Ishikawa (cell line): ENCODE measurements around the gene FBLN5.

ENCODE experiments used
- EP300 ChIP-seq: IDR thresholded peaks from 2 replicates; pipeline ENCODE4 v1.6.1; 2012; ENCODE audit warnings: borderline replicate concordance
- RAD21 ChIP-seq: IDR thresholded peaks from 2 replicates; pipeline ENCODE4 v1.6.1; 2012; ENCODE audit warnings: low read depth
- YY1 ChIP-seq: IDR thresholded peaks from 2 replicates; pipeline ENCODE4 v1.6.1; 2012; ENCODE audit warnings: low read depth
- TF ChIP-seq, protein P1 (sequence below): IDR thresholded peaks from 2 replicates; pipeline ENCODE4 v1.6.1; 2012
- TF ChIP-seq, protein P2 (sequence below): IDR thresholded peaks from 2 replicates; pipeline ENCODE4 v1.6.1; 2012; ENCODE audit warnings: low read depth, mild to moderate bottlenecking

DNA sequence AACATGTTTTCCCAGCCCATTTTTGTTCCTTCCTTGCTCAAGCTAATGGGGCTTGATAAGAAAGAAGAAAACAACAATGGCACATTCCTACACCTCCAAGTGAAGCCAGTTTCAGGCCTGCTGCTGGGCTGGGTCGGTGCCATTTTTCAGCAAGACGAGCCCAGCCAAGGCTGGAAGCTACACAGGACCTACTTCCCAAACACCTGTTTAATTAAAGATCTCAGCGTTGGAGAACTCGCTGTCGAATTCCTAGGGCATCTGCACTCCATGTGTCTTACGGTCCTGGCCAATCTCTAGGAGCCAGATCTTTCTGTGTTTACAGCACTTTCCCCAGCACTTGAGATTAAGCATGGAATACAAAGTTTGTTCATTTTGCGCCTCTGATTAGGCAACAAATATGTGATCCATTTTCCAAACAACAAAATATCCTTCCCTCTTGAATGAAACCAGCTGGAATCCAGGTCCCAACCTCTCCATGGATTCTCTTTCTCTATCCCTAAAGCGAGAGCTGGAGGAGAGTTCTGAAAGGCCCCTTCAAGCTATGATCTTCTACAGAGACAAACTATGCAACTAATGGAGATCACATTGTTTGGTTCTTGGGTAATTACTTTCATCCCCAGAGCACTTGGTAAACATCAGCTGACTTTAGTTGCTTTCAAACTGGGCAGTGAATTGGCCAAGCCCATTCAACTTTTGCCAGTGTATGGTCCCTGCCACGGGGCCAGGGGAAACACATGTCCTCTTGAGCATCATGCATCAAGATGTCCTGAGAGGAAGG lies 45.9 kb downstream of the FBLN5 start:
- TF ChIP-seq EP300 (no peak), YY1 (no peak), RAD21 (no peak)
- TF ChIP-seq, protein P1, sequence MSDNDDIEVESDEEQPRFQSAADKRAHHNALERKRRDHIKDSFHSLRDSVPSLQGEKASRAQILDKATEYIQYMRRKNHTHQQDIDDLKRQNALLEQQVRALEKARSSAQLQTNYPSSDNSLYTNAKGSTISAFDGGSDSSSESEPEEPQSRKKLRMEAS: no peak
- TF ChIP-seq, protein P2, sequence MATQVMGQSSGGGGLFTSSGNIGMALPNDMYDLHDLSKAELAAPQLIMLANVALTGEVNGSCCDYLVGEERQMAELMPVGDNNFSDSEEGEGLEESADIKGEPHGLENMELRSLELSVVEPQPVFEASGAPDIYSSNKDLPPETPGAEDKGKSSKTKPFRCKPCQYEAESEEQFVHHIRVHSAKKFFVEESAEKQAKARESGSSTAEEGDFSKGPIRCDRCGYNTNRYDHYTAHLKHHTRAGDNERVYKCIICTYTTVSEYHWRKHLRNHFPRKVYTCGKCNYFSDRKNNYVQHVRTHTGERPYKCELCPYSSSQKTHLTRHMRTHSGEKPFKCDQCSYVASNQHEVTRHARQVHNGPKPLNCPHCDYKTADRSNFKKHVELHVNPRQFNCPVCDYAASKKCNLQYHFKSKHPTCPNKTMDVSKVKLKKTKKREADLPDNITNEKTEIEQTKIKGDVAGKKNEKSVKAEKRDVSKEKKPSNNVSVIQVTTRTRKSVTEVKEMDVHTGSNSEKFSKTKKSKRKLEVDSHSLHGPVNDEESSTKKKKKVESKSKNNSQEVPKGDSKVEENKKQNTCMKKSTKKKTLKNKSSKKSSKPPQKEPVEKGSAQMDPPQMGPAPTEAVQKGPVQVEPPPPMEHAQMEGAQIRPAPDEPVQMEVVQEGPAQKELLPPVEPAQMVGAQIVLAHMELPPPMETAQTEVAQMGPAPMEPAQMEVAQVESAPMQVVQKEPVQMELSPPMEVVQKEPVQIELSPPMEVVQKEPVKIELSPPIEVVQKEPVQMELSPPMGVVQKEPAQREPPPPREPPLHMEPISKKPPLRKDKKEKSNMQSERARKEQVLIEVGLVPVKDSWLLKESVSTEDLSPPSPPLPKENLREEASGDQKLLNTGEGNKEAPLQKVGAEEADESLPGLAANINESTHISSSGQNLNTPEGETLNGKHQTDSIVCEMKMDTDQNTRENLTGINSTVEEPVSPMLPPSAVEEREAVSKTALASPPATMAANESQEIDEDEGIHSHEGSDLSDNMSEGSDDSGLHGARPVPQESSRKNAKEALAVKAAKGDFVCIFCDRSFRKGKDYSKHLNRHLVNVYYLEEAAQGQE: no peak
